Neural progenitor cell (in vitro differentiated cells): ENCODE measurements around the gene MTMR10. TPM values are rescaled to one million over a fixed set of nuclear protein-coding genes. Genes with fewer than 3 reads are reported as not detected.

Experiments used
- DNase-seq: peaks from one replicate; pipeline ENCODE4 v3.0.0-alpha.2; 2016; ENCODE audit warnings: low spot score
- H2AFZ ChIP-seq: fragments of 200-600 bp; sonication (generic); replicated peaks from 2 replicates; pipeline ENCODE4 v1.6.1; 2016; ENCODE audit warnings: antibody characterized with exemption
- H3F3A ChIP-seq: fragments of 200-600 bp; sonication (generic); 2 replicates; pipeline ENCODE4 v1.6.1; 2016; ENCODE audit warnings: antibody characterized with exemption, low read depth
- H3K27ac ChIP-seq: fragments of 200-600 bp; sonication (generic); 2 replicates; pipeline ENCODE4 v1.5.1; 2016; ENCODE audit warnings: mild to moderate bottlenecking
- H3K27me3 ChIP-seq: fragments of 200-600 bp; sonication (generic); 2 replicates; pipeline ENCODE4 v1.6.1; 2016; ENCODE audit warnings: mild to moderate bottlenecking, moderate library complexity
- H3K36me3 ChIP-seq: fragments of 200-600 bp; sonication (generic); 2 replicates; pipeline ENCODE4 v1.5.1; 2016
- H3K4me1 ChIP-seq: fragments of 200-600 bp; sonication (generic); 2 replicates; pipeline ENCODE4 v1.6.1; 2016; ENCODE audit warnings: mixed run types
- H3K4me2 ChIP-seq: fragments of 200-600 bp; sonication (generic); 2 replicates; pipeline ENCODE4 v1.6.1; 2016
- H3K4me3 ChIP-seq: fragments of 200-600 bp; sonication (generic); 2 replicates; pipeline ENCODE4 v1.5.1; 2016
- H3K79me2 ChIP-seq: fragments of 200-600 bp; sonication (generic); 2 replicates; pipeline ENCODE4 v1.6.1; 2016; ENCODE audit warnings: low read depth
- H3K9ac ChIP-seq: fragments of 200-600 bp; sonication (generic); 2 replicates; pipeline ENCODE4 v1.6.1; 2016
- H3K9me3 ChIP-seq: fragments of 200-600 bp; sonication (generic); 2 replicates; pipeline ENCODE4 v1.5.1; 2016; ENCODE audit warnings: low read depth
- H4K20me1 ChIP-seq: fragments of 200-600 bp; sonication (generic); 2 replicates; pipeline ENCODE4 v1.6.1; 2016; ENCODE audit warnings: low read depth
- H3K27ac Mint-ChIP-seq: 3 replicates; pipeline ENCODE4 v1.8.0; 2021; ENCODE audit warnings: mixed read lengths
- H3K27me3 Mint-ChIP-seq: 2 replicates; pipeline ENCODE4 v1.8.0; 2022; ENCODE audit warnings: low read depth, mild to moderate bottlenecking, inconsistent platforms, moderate library complexity, mixed read lengths; ENCODE audit not compliant: insufficient read depth
- H3K36me3 Mint-ChIP-seq: 3 replicates; pipeline ENCODE4 v1.8.0; 2021; ENCODE audit warnings: mixed read lengths
- H3K4me1 Mint-ChIP-seq: 3 replicates; pipeline ENCODE4 v1.8.0; 2021; ENCODE audit warnings: mixed read lengths
- H3K4me3 Mint-ChIP-seq: 3 replicates; pipeline ENCODE4 v1.8.0; 2021; ENCODE audit warnings: mild to moderate bottlenecking, moderate library complexity, mixed read lengths
- H3K9me3 Mint-ChIP-seq: 3 replicates; pipeline ENCODE4 v1.8.0; 2020; ENCODE audit warnings: mixed read lengths
- CTCF ChIP-seq: fragments of 200-600 bp; sonication (generic); IDR thresholded peaks from 2 replicates; pipeline ENCODE4 v1.5.1; 2017; ENCODE audit warnings: antibody characterized with exemption, mild to moderate bottlenecking
- EZH2 ChIP-seq: fragments of 200-600 bp; sonication (generic); IDR thresholded peaks from 2 replicates; pipeline ENCODE4 v1.6.1; 2017; ENCODE audit warnings: antibody characterized with exemption, mild to moderate bottlenecking, moderate library complexity
- EZH2phosphoT487 ChIP-seq: fragments of 200-600 bp; sonication (generic); IDR thresholded peaks from 2 replicates; pipeline ENCODE4 v1.6.1; 2017; ENCODE audit warnings: antibody characterized with exemption
- total RNA-seq: library from RNA; depleted of rRNA; stranded (reverse); fragments of >200 nt; gene quantifications from 2 replicates; pipeline ENCODE4 v1.2.3, GENCODE V29; 2015; ENCODE audit warnings: low replicate concordance

The MTMR10 gene
- total RNA-seq, 1 donor from 2014 or later, result 18.7 TPM

- Mint-ChIP-seq H3K27ac (no peak overlapping the region), H3K36me3 (peaks cover 34% of the 10 kb centered on the region), H3K9me3 (no peaks in the 10 kb centered on the region), H3K4me3 (no peak overlapping the region), H3K4me1 (peaks cover 27% of the 10 kb centered on the region), H3K27me3 (no peaks in the 10 kb centered on the region)
- TF ChIP-seq EZH2phosphoT487 (no peak), EZH2 (no peak), CTCF (no peak)
- H2AFZ ChIP-seq, result no peak overlapping the region
- DNase-seq, result no peak
- no peak overlapping the region for H3K4me2 ChIP-seq
- H3K36me3 ChIP-seq, result peaks cover under 1% of the 10 kb centered on the region
- no peak overlapping the region for H3K9ac ChIP-seq
- no peak overlapping the region for H3K4me3 ChIP-seq
- H3K4me1 ChIP-seq, result peaks cover 28% of the 10 kb centered on the region
- H3K9me3 ChIP-seq, result no peaks in the 10 kb centered on the region
- H3F3A ChIP-seq, result peaks cover 33% of the 10 kb centered on the region
- H3K27me3 ChIP-seq, result no peaks in the 10 kb centered on the region
- peaks cover under 1% of the 10 kb centered on the region for H3K79me2 ChIP-seq
- no peak overlapping the region for H3K27ac ChIP-seq
- peaks cover 5% of the 10 kb centered on the region for H4K20me1 ChIP-seq
Observed at GRCh38 chr15:30919877-30920550, 71.4 kb downstream of the MTMR10 start.

- H3K4me3 Mint-ChIP-seq, result no peak overlapping the region
- Histone ChIP-seq H3K36me3 (peaks cover 11% of the 10 kb centered on the region), H3K27me3 (no peaks in the 10 kb centered on the region), H3K4me2 (no peak overlapping the region), H3K4me3 (no peak overlapping the region), H3K9ac (no peak overlapping the region), H3K9me3 (no peaks in the 10 kb centered on the region), H3F3A (peaks cover 23% of the 10 kb centered on the region), H3K79me2 (peaks cover 3% of the 10 kb centered on the region), H3K27ac (no peak overlapping the region), H3K4me1 (peaks cover 20% of the 10 kb centered on the region), H4K20me1 (peaks cover 5% of the 10 kb centered on the region), H2AFZ (no peak overlapping the region)
- TF ChIP-seq EZH2phosphoT487 (no peak), EZH2 (no peak), CTCF (no peak)
- peaks cover 20% of the 10 kb centered on the region for H3K4me1 Mint-ChIP-seq
- no peaks in the 10 kb centered on the region for H3K9me3 Mint-ChIP-seq
- H3K27me3 Mint-ChIP-seq, result no peaks in the 10 kb centered on the region
- no peak overlapping the region for H3K27ac Mint-ChIP-seq
- peaks cover 38% of the 10 kb centered on the region for H3K36me3 Mint-ChIP-seq
- DNase-seq, result no peak
Observed at GRCh38 chr15:30918366-30918765, 73.1 kb downstream of the MTMR10 start.

- no peak overlapping the region for H2AFZ ChIP-seq
- H3K9me3 Mint-ChIP-seq, result no peaks in the 10 kb centered on the region
- no peak overlapping the region for H3K4me3 ChIP-seq
- H3K36me3 ChIP-seq, result peaks cover 11% of the 10 kb centered on the region
- no peaks in the 10 kb centered on the region for H3K27me3 ChIP-seq
- peaks cover 14% of the 10 kb centered on the region for H3K4me1 Mint-ChIP-seq
- H3K27me3 Mint-ChIP-seq, result no peaks in the 10 kb centered on the region
- no peak overlapping the region for H3K27ac Mint-ChIP-seq
- peaks cover 17% of the 10 kb centered on the region for H3F3A ChIP-seq
- H3K36me3 Mint-ChIP-seq, result peaks cover 36% of the 10 kb centered on the region
- H3K27ac ChIP-seq, result no peak overlapping the region
- H3K4me2 ChIP-seq, result no peak overlapping the region
- peaks cover 13% of the 10 kb centered on the region for H3K4me1 ChIP-seq
- H3K9me3 ChIP-seq, result no peaks in the 10 kb centered on the region
- H3K4me3 Mint-ChIP-seq, result no peak overlapping the region
- H3K9ac ChIP-seq, result no peak overlapping the region
- TF ChIP-seq CTCF (no peak), EZH2phosphoT487 (no peak), EZH2 (no peak)
- peaks cover 3% of the 10 kb centered on the region for H3K79me2 ChIP-seq
- peaks cover 5% of the 10 kb centered on the region for H4K20me1 ChIP-seq
- DNase-seq, result no peak
Observed at GRCh38 chr15:30917675-30918074, 73.8 kb downstream of the MTMR10 start.
